ENCODE data around the gene CTSA. TPM values are rescaled to one million over a fixed set of nuclear protein-coding genes. Genes with fewer than 3 reads are reported as not detected.

The CTSA gene
- total and polyA plus RNA-seq, 2 of the 4 experiments (the other 2 are of a cell fraction), result 19.0 to 312 TPM

DNA sequence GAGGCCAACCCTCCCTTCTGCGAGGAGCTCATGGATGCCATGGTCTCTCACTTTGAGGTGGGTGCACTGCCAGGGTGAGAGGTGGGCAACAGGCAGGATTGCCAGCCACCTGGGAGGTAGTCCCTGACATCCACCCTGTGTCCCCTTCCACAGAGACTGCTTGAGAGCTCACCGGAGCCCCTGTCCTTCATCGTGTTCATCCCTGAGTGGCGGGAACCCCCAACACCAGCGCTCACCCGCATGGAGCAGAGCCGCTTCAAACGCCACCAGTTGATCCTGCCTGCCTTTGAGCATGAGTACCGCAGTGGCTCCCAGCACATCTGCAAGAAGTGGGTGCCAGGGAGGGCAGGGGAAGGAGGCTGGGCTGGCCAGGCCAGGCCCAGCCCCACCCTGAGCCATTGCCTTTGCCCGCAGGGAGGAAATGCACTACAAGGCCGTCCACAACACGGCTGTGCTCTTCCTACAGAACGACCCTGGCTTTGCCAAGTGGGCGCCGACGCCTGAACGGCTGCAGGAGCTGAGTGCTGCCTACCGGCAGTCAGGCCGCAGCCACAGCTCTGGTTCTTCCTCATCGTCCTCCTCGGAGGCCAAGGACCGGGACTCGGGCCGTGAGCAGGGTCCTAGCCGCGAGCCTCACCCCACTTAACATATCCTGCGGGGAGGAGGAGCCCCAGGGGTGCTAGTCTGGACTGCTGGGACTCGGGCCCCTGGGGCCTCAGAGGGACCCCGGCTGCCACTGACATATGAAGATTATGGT lies 56.2 kb downstream of the CTSA start:
- no peaks in the 10 kb centered on the region for H3K27me3 ChIP-seq (ENCODE audit: control insufficient read depth, insufficient read depth, low read length)
- H2BK20ac ChIP-seq (ENCODE audit: low read depth, low read length), result no peak overlapping the region
- no peak overlapping the region for H4K5ac ChIP-seq (ENCODE audit: low read depth, low read length)
- no peak overlapping the region for H4K8ac ChIP-seq (ENCODE audit: low read depth in 2 of 2, low read length in 2 of 2)
- peaks cover 7% of the 10 kb centered on the region; the same call in 1 of the 2 replicates for H4K20me1 ChIP-seq (ENCODE audit: insufficient read depth, low read length)
- ChIA-PET POLR2A (ENCODE audit: unreplicated experiment) (no interaction called here), CTCF (no interaction called here)
- H3K14ac ChIP-seq (replicated peaks; ENCODE audit: low read depth, low read length), result no peak overlapping the region
- no peak overlapping the region for H3K56ac ChIP-seq (ENCODE audit: extremely low read depth, insufficient read depth, low read length)
- H3K18ac ChIP-seq (ENCODE audit: low read depth, low read length), result no peak overlapping the region
- 93% methylated on average over 3 of the region's 29 CpGs; no CpG with 5 or more reads in 1 of the 2 experiments for WGBS, 2 experiments (ENCODE audit: extremely low coverage in 2 of 2, insufficient read length in 1 of 2)
- peaks cover 89% of the 10 kb centered on the region for H3K36me3 ChIP-seq (ENCODE audit: control insufficient read depth, insufficient read depth, low read length)
- H3K4me1 ChIP-seq (ENCODE audit: control insufficient read depth, insufficient read depth, low read length), result no peaks in the 10 kb centered on the region
- H3K4ac ChIP-seq (ENCODE audit: low read depth, low read length), result no peak overlapping the region
- TF ChIP-seq MAFK (IDR thresholded peaks at IDR 0.05; ENCODE audit: low read depth, low read length) (no peak), MXI1 (IDR thresholded peaks at IDR 0.05; ENCODE audit: borderline replicate concordance, low read depth, low read length) (no peak), NFE2L2 (IDR thresholded peaks at IDR 0.05; ENCODE audit: low read depth, low read length) (no peak), CEBPB (IDR thresholded peaks at IDR 0.05; ENCODE audit: low read depth, low read length) (no peak)
- TF ChIP-seq, protein P1, sequence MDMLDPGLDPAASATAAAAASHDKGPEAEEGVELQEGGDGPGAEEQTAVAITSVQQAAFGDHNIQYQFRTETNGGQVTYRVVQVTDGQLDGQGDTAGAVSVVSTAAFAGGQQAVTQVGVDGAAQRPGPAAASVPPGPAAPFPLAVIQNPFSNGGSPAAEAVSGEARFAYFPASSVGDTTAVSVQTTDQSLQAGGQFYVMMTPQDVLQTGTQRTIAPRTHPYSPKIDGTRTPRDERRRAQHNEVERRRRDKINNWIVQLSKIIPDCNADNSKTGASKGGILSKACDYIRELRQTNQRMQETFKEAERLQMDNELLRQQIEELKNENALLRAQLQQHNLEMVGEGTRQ (IDR thresholded peaks at IDR 0.05; ENCODE audit: low read depth, low read length), result no peak
- in situ Hi-C loops (cut with MboI; ENCODE audit: low sequenced_read_pairs) (no loop called here), dilution Hi-C loops (cut with HindIII; ENCODE audit: low sequenced_read_pairs, unreplicated experiment) (no loop called here), intact Hi-C loops (cut with micrococcal nuclease) (no loop called here)
- H3K27ac ChIP-seq (ENCODE audit: insufficient read depth, low read length), result no peak overlapping the region
- H2BK15ac ChIP-seq (ENCODE audit: low read depth, low read length), result no peak overlapping the region
- H4K91ac ChIP-seq (ENCODE audit: insufficient read depth, low read depth, low read length), result no peak overlapping the region
- BruUV-seq (replicated peaks), result no TSS peak
- no peak overlapping the region for H2AK9ac ChIP-seq (replicated peaks; ENCODE audit: low read depth, low read length, poor library complexity)
- H3K9me3 ChIP-seq (ENCODE audit: control insufficient read depth, insufficient read depth, low read length), result no peaks in the 10 kb centered on the region
- no peak overlapping the region for H3K4me2 ChIP-seq (ENCODE audit: low read depth, low read length)
- H3K9me1 ChIP-seq (ENCODE audit: insufficient read depth, low read length), result 0 out of 2 replicates have a peak, but pooled peaks cover 3% of the 10 kb centered on the region
- no peak overlapping the region for H2BK120ac ChIP-seq (ENCODE audit: low read depth, low read length)
- no peak overlapping the region for H2BK5ac ChIP-seq (ENCODE audit: low read depth, low read length, poor library complexity, severe bottlenecking)
- no peak for ATAC-seq (ENCODE audit: low read depth)
- no peak for DNase-seq
- H3K23ac ChIP-seq (ENCODE audit: low read depth, low read length), result no peak overlapping the region
- H2AK5ac ChIP-seq (ENCODE audit: low read depth, low read length), result no peak overlapping the region
- no peak overlapping the region for H2AFZ ChIP-seq (replicated peaks; ENCODE audit: low read length, poor library complexity)
- no peaks in the 10 kb centered on the region; a peak in 1 of 4 replicates for H3K79me1 ChIP-seq (ENCODE audit: low read depth in 1 of 2, low read length in 2 of 2)
- H3K9ac ChIP-seq (ENCODE audit: low read depth, low read length), result no peak overlapping the region
- no peak overlapping the region for H3K4me3 ChIP-seq (ENCODE audit: insufficient read depth, low read depth, low read length)
